ENCODE data around the gene PGM2.

The PGM2 gene

GRCh38 chr4:37847311-37847884 lies 20.9 kb downstream of the PGM2 start:
- DNase-seq (ENCODE audit: low spot score), result no peak
- in situ Hi-C loops (cut with MboI; ENCODE audit: low pct_unique_long_range_greater_than_20kb, low sequenced_read_pairs, unreplicated experiment), result no loop called here

GRCh38 chr4:37852376-37852775 lies 25.9 kb downstream of the PGM2 start:
- DNase-seq (ENCODE audit: low spot score), result no peak
- in situ Hi-C loops (cut with MboI; ENCODE audit: low pct_unique_long_range_greater_than_20kb, low sequenced_read_pairs, unreplicated experiment), result no loop called here
- TF ChIP-seq CTCF (IDR thresholded peaks at IDR 0.05; ENCODE audit: extremely low read depth, insufficient read depth, missing control alignments), result no peak

More at GRCh38 chr4:37847311-37847884, 20.9 kb downstream of the PGM2 start:
- TF ChIP-seq CTCF (IDR thresholded peaks at IDR 0.05; ENCODE audit: extremely low read depth, insufficient read depth, missing control alignments), result no peak

GRCh38 chr4:37858112-37858511 lies 31.6 kb downstream of the PGM2 start:
- in situ Hi-C loops (cut with MboI; ENCODE audit: low pct_unique_long_range_greater_than_20kb, low sequenced_read_pairs, unreplicated experiment), result no loop called here
- no peak for DNase-seq (ENCODE audit: low spot score)
- TF ChIP-seq CTCF (IDR thresholded peaks at IDR 0.05; ENCODE audit: extremely low read depth, insufficient read depth, missing control alignments), result no peak

GRCh38 chr4:37858872-37859271 lies 32.4 kb downstream of the PGM2 start:
- DNase-seq (ENCODE audit: low spot score), result no peak

GRCh38 chr4:37860266-37860665 lies 33.8 kb downstream of the PGM2 start:
- no peak for TF ChIP-seq CTCF (IDR thresholded peaks at IDR 0.05; ENCODE audit: extremely low read depth, insufficient read depth, missing control alignments)
- in situ Hi-C loops (cut with MboI; ENCODE audit: low pct_unique_long_range_greater_than_20kb, low sequenced_read_pairs, unreplicated experiment), result no loop called here
- DNase-seq (ENCODE audit: low spot score), result no peak

More at GRCh38 chr4:37858872-37859271, 32.4 kb downstream of the PGM2 start:
- in situ Hi-C loops (cut with MboI; ENCODE audit: low pct_unique_long_range_greater_than_20kb, low sequenced_read_pairs, unreplicated experiment), result no loop called here
- TF ChIP-seq CTCF (IDR thresholded peaks at IDR 0.05; ENCODE audit: extremely low read depth, insufficient read depth, missing control alignments), result no peak

GRCh38 chr4:37862961-37863360 lies 36.5 kb downstream of the PGM2 start:
- no peak for TF ChIP-seq CTCF (IDR thresholded peaks at IDR 0.05; ENCODE audit: extremely low read depth, insufficient read depth, missing control alignments)
- in situ Hi-C loops (cut with MboI; ENCODE audit: low pct_unique_long_range_greater_than_20kb, low sequenced_read_pairs, unreplicated experiment), result no loop called here
- no peak for DNase-seq (ENCODE audit: low spot score)

Data from GM13977 (cell line).